H1 (cell line): ENCODE results near the gene RASAL2. TPM values are rescaled to one million over a fixed set of nuclear protein-coding genes. Genes with fewer than 3 reads are reported as not detected.

ENCODE experiments used
- CTCF ChIA-PET: fragments of 300-600 bp; sonication (Branson Sonifier 250); formaldehyde crosslinking; loops from one replicate; lab custom pipeline; 2021; ENCODE audit not compliant: partially characterized antibody; lab: Charles Lee
- POLR2A ChIA-PET: fragments of 300-600 bp; sonication (Branson Sonifier 250); formaldehyde crosslinking; loops from one replicate; lab custom pipeline; 2021; ENCODE audit warnings: inconsistent platforms; ENCODE audit not compliant: partially characterized antibody; lab: Charles Lee
- DNase-seq, 2 experiments: peaks; one replicate each; pipeline versions ENCODE4 v3.0.0 to v3.0.0-alpha.2; 2010 to 2022; ENCODE audit warnings: low spot score in 2 of 2, low read depth in 1 of 2, mixed read lengths in 1 of 2
- FAIRE-seq: peaks from 2 replicates; lab custom pipeline; 2011; peaks lifted over from hg19 to GRCh38; lab: Jason Lieb, UNC
- H2AFZ ChIP-seq: 2 replicates; pipeline ENCODE4 v1.8.1; 2012; ENCODE audit warnings: low read length, inconsistent platforms
- H2AK5ac ChIP-seq: 2 replicates; pipeline ENCODE4 v1.6.1; 2013; ENCODE audit warnings: low read depth, low read length
- H2BK120ac ChIP-seq: replicated peaks from 2 replicates; pipeline ENCODE3; 2013; ENCODE audit warnings: low read depth, low read length, inconsistent platforms
- H2BK12ac ChIP-seq: 2 replicates; pipeline ENCODE4 v1.6.1; 2013; ENCODE audit warnings: low read depth, low read length
- H2BK15ac ChIP-seq: 2 replicates; pipeline ENCODE4 v1.6.1; 2013; ENCODE audit warnings: low read length
- H2BK20ac ChIP-seq: 2 replicates; pipeline ENCODE4 v1.6.1; 2013; ENCODE audit warnings: low read length
- H2BK5ac ChIP-seq: 2 replicates; pipeline ENCODE4 v1.6.1; 2013; ENCODE audit warnings: low read depth, low read length
- H3K14ac ChIP-seq: 2 replicates; pipeline ENCODE4 v1.6.1; 2013; ENCODE audit warnings: inconsistent platforms; ENCODE audit not compliant: insufficient read length
- H3K18ac ChIP-seq: 2 replicates; pipeline ENCODE4 v1.6.1; 2013; ENCODE audit warnings: low read length; ENCODE audit errors: extremely low read depth
- H3K23ac ChIP-seq: 2 replicates; pipeline ENCODE4 v1.6.1; 2013; ENCODE audit warnings: inconsistent platforms; ENCODE audit not compliant: insufficient read length
- H3K23me2 ChIP-seq: 2 replicates; pipeline ENCODE4 v1.6.1; 2013; ENCODE audit warnings: low read depth, low read length
- H3K27ac ChIP-seq: 2 replicates; pipeline ENCODE4 v1.6.1; 2011; ENCODE audit warnings: low read depth, low read length, inconsistent platforms
- H3K27me3 ChIP-seq, 4 experiments: replicated peaks in 1 of 4; 1 replicate in 1 of 4; 2 replicates in 3 of 4; pipeline versions ENCODE4 v1.6.1 to v1.8.1; 2011 to 2013; ENCODE audit warnings: low read length in 3 of 4, mild to moderate bottlenecking in 3 of 4, inconsistent platforms in 2 of 4, mixed read lengths in 2 of 4, moderate library complexity in 1 of 4; ENCODE audit not compliant: control insufficient read depth in 3 of 4, insufficient read depth in 3 of 4; ENCODE audit errors: extremely low read depth in 1 of 4
- H3K36me3 ChIP-seq, 4 experiments: 2 replicates each; pipeline versions ENCODE4 v1.6.1 to v1.8.1; 2011 to 2013; ENCODE audit warnings: mild to moderate bottlenecking in 4 of 4, low read length in 3 of 4, moderate library complexity in 2 of 4, control low read depth in 1 of 4, inconsistent platforms in 1 of 4; ENCODE audit not compliant: insufficient read depth in 4 of 4, control insufficient read depth in 2 of 4
- H3K4ac ChIP-seq: replicated peaks from 2 replicates; pipeline ENCODE3; 2013; ENCODE audit warnings: low read length, low read depth, mixed read lengths, inconsistent platforms; ENCODE audit not compliant: insufficient read length
- H3K4me1 ChIP-seq, 4 experiments: replicated peaks in 1 of 4; 1 replicate in 1 of 4; 2 replicates in 3 of 4; pipeline versions ENCODE4 v1.6.1 to v1.8.1; 2011 to 2013; ENCODE audit warnings: low read length in 3 of 4, inconsistent platforms in 2 of 4, mixed read lengths in 1 of 4; ENCODE audit not compliant: insufficient read depth in 4 of 4, control insufficient read depth in 3 of 4
- H3K4me2 ChIP-seq, 2 experiments: 2 replicates each; pipeline versions ENCODE4 v1.6.1 to v1.8.1; 2011 to 2013; ENCODE audit warnings: low read depth in 2 of 2, low read length in 2 of 2, control low read depth in 1 of 2, inconsistent platforms in 1 of 2, mild to moderate bottlenecking in 1 of 2; ENCODE audit not compliant: insufficient read depth in 1 of 2
- H3K4me3 ChIP-seq, 4 experiments: fragments of 200-600, 300-600 bp in 1 of 4; sonication (generic), shearing (Covaris generic), sonication (Bioruptor Twin) in 1 of 4; 2 replicates each; pipeline versions ENCODE4 v1.5.1 to v1.8.1; 2011 to 2016; ENCODE audit warnings: low read length in 4 of 4, low read depth in 3 of 4, control low read depth in 2 of 4, inconsistent platforms in 2 of 4, mild to moderate bottlenecking in 2 of 4, mixed read lengths in 1 of 4, moderate library complexity in 1 of 4; ENCODE audit not compliant: insufficient read depth in 2 of 4; ENCODE audit errors: extremely low read depth in 1 of 4
- H3K56ac ChIP-seq: replicated peaks from 2 replicates; pipeline ENCODE3; 2013; ENCODE audit warnings: low read depth, mild to moderate bottlenecking, mixed read lengths, low read length, inconsistent platforms; ENCODE audit not compliant: insufficient read length
- H3K79me1 ChIP-seq: 2 replicates; pipeline ENCODE4 v1.6.1; 2013; ENCODE audit warnings: low read depth, low read length, control low read depth
- H3K79me2 ChIP-seq, 2 experiments: 2 replicates each; pipeline versions ENCODE4 v1.6.1 to v1.8.1; 2012 to 2013; ENCODE audit warnings: low read length in 2 of 2, mild to moderate bottlenecking in 2 of 2, inconsistent platforms in 1 of 2; ENCODE audit not compliant: insufficient read depth in 2 of 2, control insufficient read depth in 1 of 2
- H3K9ac ChIP-seq, 4 experiments: replicated peaks in 1 of 4; 1 replicate in 1 of 4; 2 replicates in 3 of 4; pipeline versions ENCODE4 v1.6.1 to v1.8.1; 2011 to 2013; ENCODE audit warnings: low read depth in 3 of 4, low read length in 3 of 4, control low read depth in 2 of 4, mild to moderate bottlenecking in 2 of 4, moderate library complexity in 2 of 4, inconsistent platforms in 1 of 4; ENCODE audit errors: extremely low read depth in 1 of 4
- H3K9me3 ChIP-seq, 2 experiments: 2 replicates each; pipeline versions ENCODE4 v1.6.1 to v1.8.1; 2012 to 2013; ENCODE audit warnings: mild to moderate bottlenecking in 2 of 2, moderate library complexity in 2 of 2, control low read depth in 1 of 2, inconsistent platforms in 1 of 2, low read depth in 1 of 2, low read length in 1 of 2, mixed read lengths in 1 of 2; ENCODE audit not compliant: insufficient read depth in 2 of 2
- H4K20me1 ChIP-seq, 2 experiments: replicated peaks in 1 of 2; 2 replicates each; pipeline versions ENCODE3 to v1.8.1; 2011 to 2013; ENCODE audit warnings: inconsistent platforms in 2 of 2, low read length in 2 of 2, mild to moderate bottlenecking in 1 of 2; ENCODE audit not compliant: insufficient read depth in 2 of 2, control insufficient read depth in 1 of 2
- H4K5ac ChIP-seq: 2 replicates; pipeline ENCODE4 v1.6.1; 2013; ENCODE audit warnings: low read length, low read depth, mixed read lengths, inconsistent platforms; ENCODE audit not compliant: insufficient read length
- H4K8ac ChIP-seq: 2 replicates; pipeline ENCODE4 v1.8.0; 2013; ENCODE audit warnings: mild to moderate bottlenecking, moderate library complexity, low read length, inconsistent platforms; ENCODE audit not compliant: insufficient read depth; ENCODE audit errors: extremely low read depth
- H4K91ac ChIP-seq: replicated peaks from 2 replicates; pipeline ENCODE3; 2013; ENCODE audit warnings: low read length, mixed read lengths, inconsistent platforms; ENCODE audit not compliant: insufficient read length
- ATF3 ChIP-seq: IDR thresholded peaks from 2 replicates; pipeline ENCODE4 v1.6.1; 2011; ENCODE audit warnings: low read depth, mild to moderate bottlenecking, low read length; ENCODE audit not compliant: insufficient read depth
- KDM5A ChIP-seq: fragments of 200-600 bp; IDR thresholded peaks from 2 replicates; pipeline ENCODE4 v1.7.1; 2012; ENCODE audit warnings: mild to moderate bottlenecking, low read length, inconsistent platforms, mixed read lengths
- MAFK ChIP-seq: IDR thresholded peaks from 2 replicates; pipeline ENCODE4 v1.6.1; 2012; ENCODE audit warnings: low read depth, mild to moderate bottlenecking, improper control_type of control experiment, low read length
- MAX ChIP-seq: IDR thresholded peaks from 2 replicates; pipeline ENCODE4 v1.6.1; 2012; ENCODE audit warnings: inconsistent platforms
- PHF8 ChIP-seq: fragments of 200-600 bp; sonication (generic); conservative IDR thresholded peaks from 2 replicates; pipeline ENCODE4 v1.7.1; 2012; ENCODE audit warnings: low read depth, mild to moderate bottlenecking, inconsistent platforms, low read length, moderate library complexity
- RBBP5 ChIP-seq: IDR thresholded peaks from 2 replicates; pipeline ENCODE4 v1.7.1; 2012; ENCODE audit warnings: low read depth, mild to moderate bottlenecking, inconsistent platforms, low read length, moderate library complexity, borderline replicate concordance
- SAP30 ChIP-seq: fragments of 300-600 bp; sonication (generic); IDR thresholded peaks from 2 replicates; pipeline ENCODE4 v1.7.1; 2012; ENCODE audit warnings: low read length, moderate library complexity, mild to moderate bottlenecking, inconsistent platforms; ENCODE audit not compliant: insufficient read depth, insufficient replicate concordance
- SIRT6 ChIP-seq: IDR thresholded peaks from one replicate; pipeline ENCODE4 v1.7.1; 2012; ENCODE audit warnings: low read length, inconsistent platforms
- SIX5 ChIP-seq: IDR thresholded peaks from 2 replicates; pipeline ENCODE4 v1.6.1; 2011; ENCODE audit warnings: mild to moderate bottlenecking, low read depth, low read length
- TAF1 ChIP-seq: IDR thresholded peaks from 2 replicates; pipeline ENCODE4 v1.6.1; 2011; ENCODE audit warnings: mild to moderate bottlenecking, low read depth, low read length
- TCF12 ChIP-seq: IDR thresholded peaks from 2 replicates; pipeline ENCODE4 v1.6.1; 2011; ENCODE audit warnings: low read depth, mild to moderate bottlenecking, low read length
- WGBS, 2 experiments: shearing (Covaris generic) in 1 of 2; methylation state at CpG; one replicate each; pipeline versions ENCODE4 v1.1.6 to v1.1.7; 2013 to 2015; ENCODE audit warnings: low lambda C conversion rate in 2 of 2, mixed read lengths in 2 of 2, inconsistent platforms in 1 of 2, low coverage in 1 of 2, missing lambda C conversion rate in 1 of 2; ENCODE audit not compliant: insufficient replicate concordance in 2 of 2, insufficient coverage in 1 of 2, insufficient read length in 1 of 2; ENCODE audit errors: extremely low coverage in 1 of 2, missing lambda C conversion rate in 1 of 2; 5-methylcytosine and 5-hydroxymethylcytosine counted together
- polyA plus RNA-seq, 7 experiments: library from polyadenylated mRNA; depleted of rRNA in 3 of 7; stranded (reverse) in 5 of 7; unstranded in 2 of 7; fragments of >200 nt in 5 of 7; fragments of 200-250 nt in 2 of 7; gene quantifications; 1 replicate in 5 of 7; 2 replicates in 1 of 7; 4 replicates in 1 of 7; pipeline versions ENCODE4 v1.2.1 to v1.2.3, GENCODE V29; 2011 to 2013; ENCODE audit warnings: missing spikeins in 2 of 7, mixed read lengths in 2 of 7
- total RNA-seq: library from RNA; stranded (reverse); fragmentation: NEBNext Ultra II Directional; extraction: Animal tissue kit (Norgen Biotek cat#: 25700); gene quantifications from 2 replicates; pipeline ENCODE4 v1.2.1, GENCODE V29; 2021

Gene RASAL2
- total and polyA plus RNA-seq, 2 of the 8 experiments (the other 6 are each of a cell fraction or from before 2014, with no cell fraction given), result 15.9 to 32.5 TPM

GRCh38 chr1:178477373-178477772 is 383.5 kb downstream of the RASAL2 start:
- no peak overlapping the region for H3K14ac ChIP-seq
- H3K4ac ChIP-seq, result no peak overlapping the region
- no peaks in the 10 kb centered on the region for H3K27me3 ChIP-seq
- H2BK12ac ChIP-seq, result no peak overlapping the region
- no peak overlapping the region for H2BK20ac ChIP-seq
- H3K56ac ChIP-seq, result no peak overlapping the region
- no peaks in the 10 kb centered on the region for H4K20me1 ChIP-seq
- H3K79me1 ChIP-seq, result 0 out of 2 replicates have a peak, but pooled peaks cover 3% of the 10 kb centered on the region
- no peak overlapping the region for H3K23ac ChIP-seq
- no peak overlapping the region for H3K27ac ChIP-seq
- DNase-seq (no peak), FAIRE-seq (no peak)
- H3K36me3 ChIP-seq, result peaks cover 0 to 4% (median 2%) of the 10 kb centered on the region in 4 experiments; a peak in 4 of 8 replicates
- no peak overlapping the region for H3K4me2 ChIP-seq
- H2BK120ac ChIP-seq, result no peak overlapping the region
- no peak overlapping the region for H3K18ac ChIP-seq
- no peaks in the 10 kb centered on the region for H3K9me3 ChIP-seq
- no peaks in the 10 kb centered on the region for H3K23me2 ChIP-seq
- no peak overlapping the region for H2AK5ac ChIP-seq
- no peak overlapping the region for H4K8ac ChIP-seq
- H2AFZ ChIP-seq, result no peak overlapping the region
- H3K79me2 ChIP-seq, result no peaks in the 10 kb centered on the region
- no peak overlapping the region for H4K5ac ChIP-seq
- H3K4me3 ChIP-seq, result no peak overlapping the region
- no peak overlapping the region for H2BK5ac ChIP-seq
- no peak overlapping the region for H4K91ac ChIP-seq
- 78% methylated on average over 4 of the region's 4 CpGs; no CpG with 5 or more reads in 1 of the 2 experiments for WGBS, 2 experiments
- H2BK15ac ChIP-seq, result no peak overlapping the region
- ChIA-PET CTCF (interaction anchor here (1.5 to 10.0 kb wide), 2 partner anchors 8 to 24 kb away, joined by 5 to 95 read pairs; no protein-coding TSS in a partner anchor), POLR2A (no interaction called here)
- no peak overlapping the region for H3K9ac ChIP-seq
- H3K4me1 ChIP-seq, result peaks cover 0 to 3% (median 0%) of the 10 kb centered on the region in 4 experiments; a peak in 1 of 7 replicates
- TF ChIP-seq KDM5A (no peak), SIRT6 (no peak), SAP30 (no peak), RBBP5 (no peak), TAF1 (no peak), SIX5 (no peak), MAFK (no peak), PHF8 (no peak), ATF3 (no peak), MAX (no peak), TCF12 (no peak)
